GM18858 (cell line): ENCODE data around the gene PRM2.
A peak's percentile ranks its signal among the peaks of the same experiment; 100 is the strongest.

Experiments used
- ATAC-seq: cut with Tn5 transposase; IDR thresholded peaks from one replicate; pipeline ENCODE4 v1.9.1; 2021; ENCODE audit not compliant: unreplicated experiment

Gene PRM2

GRCh38 chr16:11232852-11233726 lies 43.2 kb downstream of the PRM2 start:
- peak; percentile 54 for ATAC-seq

GRCh38 chr16:11232302-11232851 lies 43.9 kb downstream of the PRM2 start:
- no peak for ATAC-seq

GRCh38 chr16:11231367-11231970 lies 44.8 kb downstream of the PRM2 start:
- ATAC-seq = no peak

GRCh38 chr16:11229906-11230305 lies 46.4 kb downstream of the PRM2 start:
- no peak for ATAC-seq

- no peak for ATAC-seq
Observed at GRCh38 chr16:11229432-11229831, 46.8 kb downstream of the PRM2 start.

GRCh38 chr16:11225677-11226549 lies 50.4 kb downstream of the PRM2 start:
- no peak for ATAC-seq
